K562 (cell line): Measurements from ENCODE around the gene RBPJL.

ENCODE experiments used
- CREBBP ChIP-seq: IDR thresholded peaks from one replicate; pipeline ENCODE4 v1.6.1; 2012; ENCODE audit warnings: low read depth, mild to moderate bottlenecking, control low read depth, inconsistent platforms, low read length
- U2AF1 ChIP-seq: fragments of 200-400 bp; formaldehyde crosslinking; optimal IDR thresholded peaks from 2 replicates; pipeline ENCODE3; 2017; ENCODE audit warnings: mild to moderate bottlenecking, low read depth, low read length, moderate library complexity
- YBX1 ChIP-seq: fragments of 450-650 bp; IDR thresholded peaks from 2 replicates; pipeline ENCODE4 v1.7.1; 2016; ENCODE audit warnings: mild to moderate bottlenecking
- ZNF431 ChIP-seq: sonication (generic); formaldehyde crosslinking; IDR thresholded peaks from 2 replicates; pipeline ENCODE4 v1.8.0; 2022; ENCODE audit warnings: mild to moderate bottlenecking, missing genetic modification reagents
- TF ChIP-seq, protein P1 (sequence below), 2 experiments: fragments of 450-650 bp in 1 of 2; sonication (generic) in 1 of 2; formaldehyde crosslinking in 1 of 2; IDR thresholded peaks; 2 replicates each; pipeline versions ENCODE4 v1.7.1 to v1.9.0; 2016 to 2022; ENCODE audit warnings: inconsistent platforms in 1 of 2, mild to moderate bottlenecking in 1 of 2, missing genetic modification reagents in 1 of 2
- TF ChIP-seq, protein P2 (sequence below), 3 experiments: IDR thresholded peaks in 2 of 3; conservative IDR thresholded peaks in 1 of 3; 2 replicates each; pipeline ENCODE4 v1.5.1; 2011 to 2012; ENCODE audit warnings: low read length in 3 of 3, mild to moderate bottlenecking in 3 of 3, control low read depth in 2 of 3, improper control_type of control experiment in 1 of 3, inconsistent platforms in 1 of 3, low read depth in 1 of 3, mixed read lengths in 1 of 3, moderate library complexity in 1 of 3; ENCODE audit not compliant: insufficient read depth in 2 of 3

DNA sequence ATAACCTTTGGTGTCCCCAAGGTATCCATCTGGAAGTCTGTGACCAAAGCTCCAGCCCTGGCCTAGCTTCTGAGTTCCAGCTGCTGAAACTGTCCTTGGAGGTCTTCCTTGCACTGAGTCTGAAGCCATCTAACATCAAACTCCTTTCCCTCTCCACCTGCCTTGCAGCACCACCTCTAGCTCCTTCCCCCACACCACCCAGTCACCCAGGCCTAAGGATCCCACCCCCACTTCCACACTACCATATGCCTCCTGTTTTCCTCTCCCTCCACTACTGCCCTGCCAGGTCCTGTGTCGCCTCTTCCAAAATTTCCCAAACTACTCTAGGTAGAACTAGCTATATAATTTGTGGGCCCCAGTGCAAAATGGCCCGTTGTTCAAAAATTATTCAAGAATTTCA lies 12.3 kb downstream of the RBPJL start:
- TF ChIP-seq, protein P1, sequence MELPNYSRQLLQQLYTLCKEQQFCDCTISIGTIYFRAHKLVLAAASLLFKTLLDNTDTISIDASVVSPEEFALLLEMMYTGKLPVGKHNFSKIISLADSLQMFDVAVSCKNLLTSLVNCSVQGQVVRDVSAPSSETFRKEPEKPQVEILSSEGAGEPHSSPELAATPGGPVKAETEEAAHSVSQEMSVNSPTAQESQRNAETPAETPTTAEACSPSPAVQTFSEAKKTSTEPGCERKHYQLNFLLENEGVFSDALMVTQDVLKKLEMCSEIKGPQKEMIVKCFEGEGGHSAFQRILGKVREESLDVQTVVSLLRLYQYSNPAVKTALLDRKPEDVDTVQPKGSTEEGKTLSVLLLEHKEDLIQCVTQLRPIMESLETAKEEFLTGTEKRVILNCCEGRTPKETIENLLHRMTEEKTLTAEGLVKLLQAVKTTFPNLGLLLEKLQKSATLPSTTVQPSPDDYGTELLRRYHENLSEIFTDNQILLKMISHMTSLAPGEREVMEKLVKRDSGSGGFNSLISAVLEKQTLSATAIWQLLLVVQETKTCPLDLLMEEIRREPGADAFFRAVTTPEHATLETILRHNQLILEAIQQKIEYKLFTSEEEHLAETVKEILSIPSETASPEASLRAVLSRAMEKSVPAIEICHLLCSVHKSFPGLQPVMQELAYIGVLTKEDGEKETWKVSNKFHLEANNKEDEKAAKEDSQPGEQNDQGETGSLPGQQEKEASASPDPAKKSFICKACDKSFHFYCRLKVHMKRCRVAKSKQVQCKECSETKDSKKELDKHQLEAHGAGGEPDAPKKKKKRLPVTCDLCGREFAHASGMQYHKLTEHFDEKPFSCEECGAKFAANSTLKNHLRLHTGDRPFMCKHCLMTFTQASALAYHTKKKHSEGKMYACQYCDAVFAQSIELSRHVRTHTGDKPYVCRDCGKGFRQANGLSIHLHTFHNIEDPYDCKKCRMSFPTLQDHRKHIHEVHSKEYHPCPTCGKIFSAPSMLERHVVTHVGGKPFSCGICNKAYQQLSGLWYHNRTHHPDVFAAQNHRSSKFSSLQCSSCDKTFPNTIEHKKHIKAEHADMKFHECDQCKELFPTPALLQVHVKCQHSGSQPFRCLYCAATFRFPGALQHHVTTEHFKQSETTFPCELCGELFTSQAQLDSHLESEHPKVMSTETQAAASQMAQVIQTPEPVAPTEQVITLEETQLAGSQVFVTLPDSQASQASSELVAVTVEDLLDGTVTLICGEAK (IDR thresholded peaks at IDR 0.05), result no peak
- TF ChIP-seq, protein P1 (CRISPR knock-in tag; IDR thresholded peaks at IDR 0.05), result no peak
- no peak for TF ChIP-seq YBX1
- no peak for TF ChIP-seq ZNF431 (CRISPR knock-in tag)
- TF ChIP-seq, protein P2, sequence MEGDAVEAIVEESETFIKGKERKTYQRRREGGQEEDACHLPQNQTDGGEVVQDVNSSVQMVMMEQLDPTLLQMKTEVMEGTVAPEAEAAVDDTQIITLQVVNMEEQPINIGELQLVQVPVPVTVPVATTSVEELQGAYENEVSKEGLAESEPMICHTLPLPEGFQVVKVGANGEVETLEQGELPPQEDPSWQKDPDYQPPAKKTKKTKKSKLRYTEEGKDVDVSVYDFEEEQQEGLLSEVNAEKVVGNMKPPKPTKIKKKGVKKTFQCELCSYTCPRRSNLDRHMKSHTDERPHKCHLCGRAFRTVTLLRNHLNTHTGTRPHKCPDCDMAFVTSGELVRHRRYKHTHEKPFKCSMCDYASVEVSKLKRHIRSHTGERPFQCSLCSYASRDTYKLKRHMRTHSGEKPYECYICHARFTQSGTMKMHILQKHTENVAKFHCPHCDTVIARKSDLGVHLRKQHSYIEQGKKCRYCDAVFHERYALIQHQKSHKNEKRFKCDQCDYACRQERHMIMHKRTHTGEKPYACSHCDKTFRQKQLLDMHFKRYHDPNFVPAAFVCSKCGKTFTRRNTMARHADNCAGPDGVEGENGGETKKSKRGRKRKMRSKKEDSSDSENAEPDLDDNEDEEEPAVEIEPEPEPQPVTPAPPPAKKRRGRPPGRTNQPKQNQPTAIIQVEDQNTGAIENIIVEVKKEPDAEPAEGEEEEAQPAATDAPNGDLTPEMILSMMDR (IDR thresholded peaks at IDR 0.05 in 2 of 3, conservative IDR thresholded peaks at IDR 0.05 in 1 of 3; ENCODE audit: insufficient read depth in 2 of 3, low read depth in 1 of 3, low read length in 3 of 3), result no peak
- no peak for TF ChIP-seq CREBBP
- no peak for TF ChIP-seq U2AF1
